Smooth muscle cell (in vitro differentiated cells): ENCODE data around the gene LAMA4. TPM values are rescaled to one million over a fixed set of nuclear protein-coding genes. Genes with fewer than 3 reads are reported as not detected.

Experiments used
- DNase-seq: peaks from one replicate; lab custom pipeline; 2025; ENCODE audit not compliant: unreplicated experiment; lab: John Stamatoyannopoulos, UW
- H2AFZ ChIP-seq: fragments of 200-600 bp; sonication (generic); 2 replicates; pipeline ENCODE4 v1.6.0; 2016; ENCODE audit warnings: antibody characterized with exemption, low read depth, mild to moderate bottlenecking
- H3F3A ChIP-seq: fragments of 200-600 bp; sonication (generic); 2 replicates; pipeline ENCODE4 v1.6.0; 2017; ENCODE audit warnings: antibody characterized with exemption, low read depth
- H3K27ac ChIP-seq: fragments of 200-600 bp; sonication (generic); 2 replicates; pipeline ENCODE4 v1.5.1; 2016; ENCODE audit warnings: low read depth, mild to moderate bottlenecking
- H3K27me3 ChIP-seq: fragments of 200-600 bp; sonication (generic); 2 replicates; pipeline ENCODE4 v1.6.1; 2016; ENCODE audit warnings: low read depth, mild to moderate bottlenecking
- H3K36me3 ChIP-seq: fragments of 200-600 bp; sonication (generic); 2 replicates; pipeline ENCODE4 v1.5.1; 2016; ENCODE audit warnings: low read depth
- H3K4me1 ChIP-seq: fragments of 200-600 bp; sonication (generic); 2 replicates; pipeline ENCODE4 v1.5.1; 2016; ENCODE audit warnings: low read depth
- H3K4me2 ChIP-seq: fragments of 200-600 bp; sonication (generic); 2 replicates; pipeline ENCODE4 v1.6.0; 2016; ENCODE audit warnings: mild to moderate bottlenecking
- H3K4me3 ChIP-seq: fragments of 200-600 bp; sonication (generic); 2 replicates; pipeline ENCODE4 v1.5.1; 2016; ENCODE audit warnings: mild to moderate bottlenecking
- H3K79me2 ChIP-seq: fragments of 200-600 bp; sonication (generic); 2 replicates; pipeline ENCODE4 v1.6.0; 2016; ENCODE audit warnings: low read depth, mild to moderate bottlenecking
- H3K9ac ChIP-seq: fragments of 200-600 bp; sonication (generic); 2 replicates; pipeline ENCODE4 v1.6.0; 2016; ENCODE audit warnings: low read depth
- H3K9me3 ChIP-seq: fragments of 200-600 bp; sonication (generic); replicated peaks from 2 replicates; pipeline ENCODE4 v1.5.1; 2016; ENCODE audit warnings: low read depth
- H4K20me1 ChIP-seq: fragments of 200-600 bp; sonication (generic); 2 replicates; pipeline ENCODE4 v1.6.0; 2016; ENCODE audit warnings: low read depth
- CTCF ChIP-seq: fragments of 200-600 bp; sonication (generic); IDR thresholded peaks from 2 replicates; pipeline ENCODE4 v1.5.1; 2017; ENCODE audit warnings: borderline replicate concordance, mild to moderate bottlenecking, antibody characterized with exemption; ENCODE audit not compliant: insufficient read depth, poor library complexity, severe bottlenecking
- WGBS: methylation state at CpG from one replicate; pipeline ENCODE4 v1.1.7; 2016; ENCODE audit warnings: low lambda C conversion rate; 5-methylcytosine and 5-hydroxymethylcytosine counted together
- polyA plus RNA-seq: library from polyadenylated mRNA; unstranded; fragments of >200 nt; fragmentation: Nextera tagmentation; extraction: Ambion mirVana; gene quantifications from 2 replicates; pipeline ENCODE4 v1.2.1, GENCODE V29; 2016
- total RNA-seq: library from RNA; depleted of rRNA; stranded (reverse); fragments of >200 nt; gene quantifications from 2 replicates; pipeline ENCODE4 v1.2.3, GENCODE V29; 2014

LAMA4 gene
- total and polyA plus RNA-seq, 2 experiments from 2014 or later = 9.1 to 29.4 TPM

- Histone ChIP-seq H3K4me1 (peaks cover 12% of the 10 kb centered on the region), H2AFZ (no peak overlapping the region), H4K20me1 (no peaks in the 10 kb centered on the region), H3K27ac (no peak overlapping the region), H3K9ac (no peak overlapping the region), H3K9me3 (no peaks in the 10 kb centered on the region), H3K4me2 (no peak overlapping the region), H3K4me3 (no peak overlapping the region), H3K27me3 (peaks cover 12% of the 10 kb centered on the region), H3F3A (peaks cover 19% of the 10 kb centered on the region), H3K36me3 (no peaks in the 10 kb centered on the region), H3K79me2 (no peaks in the 10 kb centered on the region)
- no peak for TF ChIP-seq CTCF
- WGBS = 92% methylated on average over 4 of the region's 4 CpGs
- no peak for DNase-seq
These were observed 33.3 kb upstream of the LAMA4 start for GRCh38 chr6:112287577-112288225.

- no peaks in the 10 kb centered on the region for H3K36me3 ChIP-seq
- H3K4me2 ChIP-seq = peak overlapping the region; percentile 11
- H3K4me3 ChIP-seq = no peak overlapping the region
- no peak overlapping the region for H2AFZ ChIP-seq
- no peak for TF ChIP-seq CTCF
- peaks cover 25% of the 10 kb centered on the region for H3F3A ChIP-seq
- no peaks in the 10 kb centered on the region for H3K9me3 ChIP-seq
- 38% methylated on average over 1 of the region's 1 CpG for WGBS
- H4K20me1 ChIP-seq = no peaks in the 10 kb centered on the region
- H3K79me2 ChIP-seq = no peaks in the 10 kb centered on the region
- H3K27me3 ChIP-seq = peaks cover 2% of the 10 kb centered on the region
- H3K9ac ChIP-seq = no peak overlapping the region
- peaks cover 22% of the 10 kb centered on the region for H3K4me1 ChIP-seq
- H3K27ac ChIP-seq = no peak overlapping the region
- no peak for DNase-seq
These were observed 32.3 kb upstream of the LAMA4 start for GRCh38 chr6:112286500-112287144.

- no peaks in the 10 kb centered on the region for H3K79me2 ChIP-seq
- peak overlapping the region; percentile 11 for H3K4me2 ChIP-seq
- no peak overlapping the region for H3K4me3 ChIP-seq
- H3K9me3 ChIP-seq = no peaks in the 10 kb centered on the region
- no peak overlapping the region for H3K27ac ChIP-seq
- H3K27me3 ChIP-seq = no peaks in the 10 kb centered on the region
- no peaks in the 10 kb centered on the region for H3K36me3 ChIP-seq
- WGBS = 18% methylated on average over 2 of the region's 2 CpGs
- no peak overlapping the region for H3K9ac ChIP-seq
- H3F3A ChIP-seq = peaks cover 25% of the 10 kb centered on the region
- DNase-seq = no peak
- peaks cover 23% of the 10 kb centered on the region for H3K4me1 ChIP-seq
- peak overlapping the region; percentile 9 for H2AFZ ChIP-seq
- no peaks in the 10 kb centered on the region for H4K20me1 ChIP-seq
- no peak for TF ChIP-seq CTCF
These were observed 31.6 kb upstream of the LAMA4 start for GRCh38 chr6:112286010-112286409.

- Histone ChIP-seq H2AFZ (no peak overlapping the region), H3K4me1 (peaks cover 23% of the 10 kb centered on the region), H3K9me3 (no peaks in the 10 kb centered on the region), H3F3A (peaks cover 24% of the 10 kb centered on the region), H3K36me3 (no peaks in the 10 kb centered on the region), H3K4me2 (no peak overlapping the region), H3K79me2 (no peaks in the 10 kb centered on the region), H3K27me3 (no peaks in the 10 kb centered on the region), H4K20me1 (no peaks in the 10 kb centered on the region), H3K27ac (no peak overlapping the region), H3K4me3 (no peak overlapping the region), H3K9ac (no peak overlapping the region)
- no peak for TF ChIP-seq CTCF
- DNase-seq = no peak
These were observed 30.2 kb upstream of the LAMA4 start for GRCh38 chr6:112284603-112285002.
